ENCODE measurements around the gene DNAJC11. TPM values are rescaled to one million over a fixed set of nuclear protein-coding genes. Genes with fewer than 3 reads are reported as not detected.

The DNAJC11 gene
- polyA plus RNA-seq, 1 of the 3 experiments (the other 2 are of a cell fraction): 38.2 TPM

- TF ChIP-seq FOSL2 (IDR thresholded peaks at IDR 0.05; ENCODE audit: borderline replicate concordance, low read depth): no peak
- peak; percentile 94 for TF ChIP-seq CHD2 (IDR thresholded peaks at IDR 0.05; ENCODE audit: low read length, partially characterized antibody)
- no peak for TF ChIP-seq FOXM1 (IDR thresholded peaks at IDR 0.05; ENCODE audit: low read depth)
- TF ChIP-seq GATA2 (CRISPR knock-in tag; IDR thresholded peaks at IDR 0.05): no peak
- TF ChIP-seq CTCF (IDR thresholded peaks at IDR 0.05): peak; percentile 64
- TF ChIP-seq EZH2phosphoT487 (IDR thresholded peaks at IDR 0.05; ENCODE audit: borderline replicate concordance, low read depth): no peak
- TF ChIP-seq GABPA (IDR thresholded peaks at IDR 0.05; ENCODE audit: low read depth): peak; percentile 60
- TF ChIP-seq RXRA (IDR thresholded peaks at IDR 0.05; ENCODE audit: borderline replicate concordance, low read depth): no peak
- TF ChIP-seq ELF1 (IDR thresholded peaks at IDR 0.05): 0 out of 2 replicates have a peak, but pooled peaks have one; percentile 17
- TF ChIP-seq RFX5 (IDR thresholded peaks at IDR 0.05; ENCODE audit: low read length): no peak
- peak; percentile 21; the same call in 1 of the 2 replicates for TF ChIP-seq USF1 (IDR thresholded peaks at IDR 0.05; ENCODE audit: borderline replicate concordance, low read depth)
- TF ChIP-seq MAX (IDR thresholded peaks at IDR 0.05; ENCODE audit: low read depth): peak; percentile 93
Observed at GRCh38 chr1:6701437-6702153, at the start of gene DNAJC11 (continued).

- H3K4me3 ChIP-seq (ENCODE audit: low read depth in 2 of 2, low read length in 1 of 2): no peak overlapping the region
- no peak overlapping the region for H2AFZ ChIP-seq (ENCODE audit: low read depth)
- no peak overlapping the region for H3K9ac ChIP-seq
- H3K4me2 ChIP-seq: no peak overlapping the region
- no peaks in the 10 kb centered on the region for H4K20me1 ChIP-seq (ENCODE audit: insufficient read depth)
- DNase-seq: no peak
- WGBS (ENCODE audit: low lambda C conversion rate): 74% methylated on average over 4 of the region's 4 CpGs
- H3K4me1 ChIP-seq (ENCODE audit: control insufficient read depth in 1 of 2, insufficient read depth in 2 of 2, low read depth in 1 of 2, low read length in 1 of 2): no peaks in the 10 kb centered on the region
- H3K27ac ChIP-seq (ENCODE audit: low read depth in 2 of 2, low read length in 1 of 2): no peak overlapping the region
- no peaks in the 10 kb centered on the region for H3K79me2 ChIP-seq (ENCODE audit: insufficient read depth)
- no peaks in the 10 kb centered on the region for H3K36me3 ChIP-seq (replicated peaks in 1 of 2; ENCODE audit: control insufficient read depth in 1 of 2, insufficient read depth in 2 of 2, low read length in 1 of 2)
- no peaks in the 10 kb centered on the region for H3K9me2 ChIP-seq
- H3F3A ChIP-seq (replicated peaks; ENCODE audit: insufficient read depth): peaks cover 4% of the 10 kb centered on the region
- CTCF ChIA-PET: interaction anchor here (1.0 kb wide), 1 partner anchor 23 kb away, joined by 4 read pairs; no protein-coding TSS in a partner anchor
- H3K9me3 ChIP-seq: no peaks in the 10 kb centered on the region
- POLR2A ChIA-PET: no interaction called here
- H3K27me3 ChIP-seq (ENCODE audit: insufficient read depth): no peaks in the 10 kb centered on the region
- TF ChIP-seq GABPA (IDR thresholded peaks at IDR 0.05; ENCODE audit: low read depth): no peak
- TF ChIP-seq ELF1 (IDR thresholded peaks at IDR 0.05): no peak
- no peak for TF ChIP-seq ZBTB33 (IDR thresholded peaks at IDR 0.05; ENCODE audit: borderline replicate concordance, low read depth)
- TF ChIP-seq REST (IDR thresholded peaks at IDR 0.05; ENCODE audit: low read depth, low read length): no peak
- TF ChIP-seq YY1 (IDR thresholded peaks at IDR 0.05; ENCODE audit: low read depth): no peak
- no peak for TF ChIP-seq FOXJ3 (CRISPR knock-in tag; IDR thresholded peaks at IDR 0.05)
- no peak for TF ChIP-seq CTCF (IDR thresholded peaks at IDR 0.05)
Observed at GRCh38 chr1:6750490-6750889, 48.9 kb upstream of the DNAJC11 start.

All from SK-N-SH (cell line).